ENCODE data around the gene ZNF516.

Gene ZNF516

DNA sequence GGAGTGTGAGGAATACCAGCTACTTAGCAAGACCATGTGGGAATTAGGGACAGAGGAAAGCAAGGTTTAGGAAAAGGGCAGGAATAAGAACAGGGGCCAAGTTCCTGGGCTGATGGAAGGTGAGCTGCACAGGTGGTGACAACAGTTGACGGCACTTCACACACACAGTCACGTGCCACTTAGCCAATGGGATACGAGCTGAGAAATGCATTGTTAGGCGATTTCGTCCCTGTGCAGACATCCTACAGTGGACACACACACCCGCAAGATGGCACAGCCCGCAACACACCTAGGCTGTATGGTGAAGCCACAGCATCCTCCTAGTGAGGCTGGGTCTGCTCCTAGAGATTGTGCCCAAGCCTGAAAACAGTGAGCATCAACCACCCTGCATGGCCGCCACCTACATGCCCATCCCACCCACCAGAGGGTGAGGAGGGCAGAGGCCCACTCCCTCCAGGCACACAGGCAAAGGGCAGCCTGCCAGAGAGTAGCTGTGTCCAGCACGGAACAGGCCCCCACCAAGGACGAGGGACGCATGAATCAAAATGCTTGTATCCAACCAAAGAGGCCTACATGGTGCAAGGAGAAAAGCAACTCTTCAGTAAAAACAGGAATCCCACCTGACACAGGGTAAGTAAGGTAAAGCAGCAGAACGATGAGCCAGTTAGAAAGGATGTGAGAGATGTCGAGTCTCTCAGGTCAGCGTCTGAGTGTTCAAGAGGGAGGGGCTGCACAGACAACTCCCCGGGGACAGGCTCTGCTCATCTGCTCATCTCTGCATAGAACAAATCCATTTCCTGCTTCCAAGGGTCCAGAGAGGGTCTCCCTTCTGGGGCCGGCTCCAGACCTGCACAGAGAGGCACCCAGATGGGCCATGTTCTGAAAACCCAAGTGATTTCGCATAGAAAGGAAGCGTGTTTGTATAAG is 51.3 kb downstream of the ZNF516 start:
- Histone ChIP-seq H3K23ac (ENCODE audit: low read length in 2 of 2) (no peak overlapping the region), H3K18ac (ENCODE audit: low read depth in 1 of 2, low read length in 2 of 2) (peak overlapping the region in 1 of 2 experiments; percentile 67), H2BK15ac (ENCODE audit: low read depth, poor library complexity, severe bottlenecking) (no peak overlapping the region)

GRCh38 chr18:76442413-76443171 is 52.5 kb downstream of the ZNF516 start:
- Histone ChIP-seq H2BK120ac (ENCODE audit: low read depth, low read length) (no peak overlapping the region), H4K91ac (ENCODE audit: low read length) (no peak overlapping the region), H2BK15ac (ENCODE audit: low read depth, poor library complexity, severe bottlenecking) (no peak overlapping the region), H2BK5ac (ENCODE audit: low read depth, low read length, poor library complexity, severe bottlenecking) (no peak overlapping the region), H2AFZ (ENCODE audit: low read depth, low read length) (no peak overlapping the region), H3K79me1 (replicated peaks; ENCODE audit: low read length, poor library complexity, severe bottlenecking) (peaks cover 30% of the 10 kb centered on the region), H3K18ac (ENCODE audit: low read depth in 1 of 2, low read length in 2 of 2) (no peak overlapping the region), H3K9ac (ENCODE audit: low read length) (no peak overlapping the region), H3K36me3 (ENCODE audit: control insufficient read depth in 1 of 2, insufficient read depth in 2 of 2, low read depth in 1 of 2, low read length in 2 of 2) (peaks cover 35 to 39% of the 10 kb centered on the region in 2 experiments), H3K14ac (ENCODE audit: low read length in 2 of 2) (no peak overlapping the region), H3K4me2 (ENCODE audit: low read length, poor library complexity, severe bottlenecking) (no peak overlapping the region), H3K9me3 (ENCODE audit: control insufficient read depth, low read length) (no peaks in the 10 kb centered on the region), H3K4ac (ENCODE audit: low read depth in 1 of 2, low read length in 2 of 2) (no peak overlapping the region), H3K27ac (ENCODE audit: low read length, poor library complexity, severe bottlenecking) (no peak overlapping the region), H4K8ac (ENCODE audit: low read length) (no peak overlapping the region), H3K23ac (ENCODE audit: low read length in 2 of 2) (no peak overlapping the region), H3K4me1 (ENCODE audit: control insufficient read depth, insufficient read depth, low read depth, low read length) (peaks cover 28% of the 10 kb centered on the region), H2BK12ac (ENCODE audit: low read length in 2 of 2) (no peak overlapping the region), H2AK5ac (ENCODE audit: low read length, severe bottlenecking) (no peak overlapping the region), H3K27me3 (ENCODE audit: control insufficient read depth in 1 of 2, insufficient read depth in 1 of 2, low read length in 2 of 2) (no peaks in the 10 kb centered on the region), H3K4me3 (ENCODE audit: insufficient read depth in 1 of 2, low read depth in 1 of 2, low read length in 2 of 2) (no peak overlapping the region)
- no peak for DNase-seq
- WGBS = 97% methylated on average over 66 of the region's 66 CpGs

More for the DNA sequence above, 51.3 kb downstream of the ZNF516 start:
- Histone ChIP-seq H3K4me2 (ENCODE audit: low read length, poor library complexity, severe bottlenecking) (no peak overlapping the region), H4K8ac (ENCODE audit: low read length) (peak overlapping the region; percentile 62), H3K4ac (ENCODE audit: low read depth in 1 of 2, low read length in 2 of 2) (no peak overlapping the region), H3K14ac (ENCODE audit: low read length in 2 of 2) (peak overlapping the region in 1 of 2 experiments; percentile 68), H3K27ac (ENCODE audit: low read length, poor library complexity, severe bottlenecking) (no peak overlapping the region), H3K4me1 (ENCODE audit: control insufficient read depth, insufficient read depth, low read depth, low read length) (peaks cover 32% of the 10 kb centered on the region), H2AK5ac (ENCODE audit: low read length, severe bottlenecking) (no peak overlapping the region), H3K9me3 (ENCODE audit: control insufficient read depth, low read length) (no peaks in the 10 kb centered on the region), H3K79me1 (replicated peaks; ENCODE audit: low read length, poor library complexity, severe bottlenecking) (peaks cover 28% of the 10 kb centered on the region), H3K36me3 (ENCODE audit: control insufficient read depth in 1 of 2, insufficient read depth in 2 of 2, low read depth in 1 of 2, low read length in 2 of 2) (peaks cover 32 to 39% of the 10 kb centered on the region in 2 experiments), H3K4me3 (ENCODE audit: insufficient read depth in 1 of 2, low read depth in 1 of 2, low read length in 2 of 2) (no peak overlapping the region), H3K9ac (ENCODE audit: low read length) (no peak overlapping the region), H2BK120ac (ENCODE audit: low read depth, low read length) (no peak overlapping the region), H2BK12ac (ENCODE audit: low read length in 2 of 2) (peak overlapping the region in 1 of 2 experiments; percentile 15), H4K91ac (ENCODE audit: low read length) (peak overlapping the region; percentile 64), H2AFZ (ENCODE audit: low read depth, low read length) (no peak overlapping the region), H2BK5ac (ENCODE audit: low read depth, low read length, poor library complexity, severe bottlenecking) (no peak overlapping the region), H3K27me3 (ENCODE audit: control insufficient read depth in 1 of 2, insufficient read depth in 1 of 2, low read length in 2 of 2) (no peaks in the 10 kb centered on the region)
- no peak for DNase-seq
- whole genome bisulfite sequencing = 84% methylated on average over 18 of the region's 18 CpGs

DNA sequence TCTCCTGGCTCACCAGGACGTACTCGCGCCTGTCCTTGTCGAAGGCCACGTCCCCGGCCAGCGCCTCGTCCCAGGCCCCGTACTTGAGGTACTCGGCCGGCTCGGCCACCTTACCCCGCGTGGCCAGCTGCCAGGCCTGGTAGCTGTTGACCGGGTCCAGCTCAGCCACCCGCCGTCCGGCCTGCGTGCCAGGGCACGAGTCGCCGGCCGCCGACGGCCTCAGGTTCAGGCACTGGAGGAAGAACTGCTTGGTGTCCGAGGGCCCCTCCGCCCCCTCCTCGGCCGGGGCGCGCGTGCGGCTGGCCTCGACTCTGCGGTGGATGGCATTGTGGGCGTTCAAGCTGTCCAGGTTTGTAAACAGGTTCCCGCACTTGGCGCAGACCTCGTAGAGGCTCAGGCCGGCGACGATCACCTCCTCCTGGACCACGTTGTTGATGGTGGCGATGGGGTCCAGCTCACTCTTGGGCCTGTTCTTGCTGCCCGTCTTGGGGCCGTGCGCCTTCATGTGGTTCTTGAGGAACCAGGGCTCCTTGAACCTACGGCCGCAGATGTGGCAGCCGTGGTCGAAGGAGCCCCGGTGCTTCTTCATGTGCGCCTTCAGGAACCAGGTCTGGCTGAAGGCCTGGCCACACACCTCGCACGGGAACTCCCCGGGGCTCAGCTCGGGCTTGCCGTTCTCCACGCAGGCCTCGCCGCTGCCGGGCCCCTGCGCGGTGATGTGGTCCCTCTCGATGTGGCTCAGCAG is 53.2 kb downstream of the ZNF516 start:
- Histone ChIP-seq H3K27me3 (ENCODE audit: control insufficient read depth in 1 of 2, insufficient read depth in 1 of 2, low read length in 2 of 2) (no peaks in the 10 kb centered on the region), H3K4ac (ENCODE audit: low read depth in 1 of 2, low read length in 2 of 2) (no peak overlapping the region), H3K9ac (ENCODE audit: low read length) (no peak overlapping the region), H4K91ac (ENCODE audit: low read length) (no peak overlapping the region), H2AFZ (ENCODE audit: low read depth, low read length) (no peak overlapping the region), H2BK120ac (ENCODE audit: low read depth, low read length) (no peak overlapping the region), H4K8ac (ENCODE audit: low read length) (no peak overlapping the region), H3K4me3 (ENCODE audit: insufficient read depth in 1 of 2, low read depth in 1 of 2, low read length in 2 of 2) (no peak overlapping the region), H3K79me1 (replicated peaks; ENCODE audit: low read length, poor library complexity, severe bottlenecking) (peaks cover 33% of the 10 kb centered on the region), H3K36me3 (ENCODE audit: control insufficient read depth in 1 of 2, insufficient read depth in 2 of 2, low read depth in 1 of 2, low read length in 2 of 2) (peaks cover 38 to 42% of the 10 kb centered on the region in 2 experiments), H3K4me2 (ENCODE audit: low read length, poor library complexity, severe bottlenecking) (no peak overlapping the region), H3K4me1 (ENCODE audit: control insufficient read depth, insufficient read depth, low read depth, low read length) (peaks cover 27% of the 10 kb centered on the region), H2BK5ac (ENCODE audit: low read depth, low read length, poor library complexity, severe bottlenecking) (no peak overlapping the region), H3K23ac (ENCODE audit: low read length in 2 of 2) (no peak overlapping the region), H2BK12ac (ENCODE audit: low read length in 2 of 2) (no peak overlapping the region), H3K9me3 (ENCODE audit: control insufficient read depth, low read length) (no peaks in the 10 kb centered on the region), H3K14ac (ENCODE audit: low read length in 2 of 2) (no peak overlapping the region), H3K27ac (ENCODE audit: low read length, poor library complexity, severe bottlenecking) (no peak overlapping the region), H2BK15ac (ENCODE audit: low read depth, poor library complexity, severe bottlenecking) (peak overlapping the region; percentile 17), H3K18ac (ENCODE audit: low read depth in 1 of 2, low read length in 2 of 2) (no peak overlapping the region), H2AK5ac (ENCODE audit: low read length, severe bottlenecking) (no peak overlapping the region)
- 97% methylated on average over 65 of the region's 65 CpGs for WGBS
- no peak for DNase-seq
